Skeletal muscle satellite cell (primary cell): ENCODE data around the gene DEPDC5.

Experiments used
- H3K27me3 ChIP-seq: 2 replicates; pipeline ENCODE4 v1.7.0; 2013; ENCODE audit warnings: low read length; ENCODE audit not compliant: control insufficient read depth, insufficient read depth
- H3K36me3 ChIP-seq: 2 replicates; pipeline ENCODE4 v1.7.0; 2013; ENCODE audit warnings: mild to moderate bottlenecking, control low read depth, low read length; ENCODE audit not compliant: insufficient read depth
- H3K4me1 ChIP-seq: 2 replicates; pipeline ENCODE4 v1.7.0; 2013; ENCODE audit warnings: low read length; ENCODE audit not compliant: control insufficient read depth, insufficient read depth
- H3K4me2 ChIP-seq: 2 replicates; pipeline ENCODE4 v1.7.0; 2013; ENCODE audit warnings: mild to moderate bottlenecking, low read length
- H3K4me3 ChIP-seq: 2 replicates; pipeline ENCODE4 v1.7.0; 2013; ENCODE audit warnings: low read length
- H3K9ac ChIP-seq: 2 replicates; pipeline ENCODE4 v1.7.0; 2013; ENCODE audit warnings: mild to moderate bottlenecking, low read depth, low read length, moderate library complexity
- H3K9me3 ChIP-seq: replicated peaks from 2 replicates; pipeline ENCODE4 v1.7.0; 2013; ENCODE audit warnings: mild to moderate bottlenecking, control low read depth, low read length

DEPDC5 gene

GRCh38 chr22:31945971-31946680 lies 192.3 kb downstream of the DEPDC5 start:
- Histone ChIP-seq H3K9me3 (no peaks in the 10 kb centered on the region), H3K4me3 (peak overlapping the region; percentile 97), H3K4me1 (peaks cover 38% of the 10 kb centered on the region), H3K4me2 (peak overlapping the region; percentile 93), H3K27me3 (no peaks in the 10 kb centered on the region), H3K36me3 (peaks cover 30% of the 10 kb centered on the region), H3K9ac (peak overlapping the region; percentile 93)

DNA sequence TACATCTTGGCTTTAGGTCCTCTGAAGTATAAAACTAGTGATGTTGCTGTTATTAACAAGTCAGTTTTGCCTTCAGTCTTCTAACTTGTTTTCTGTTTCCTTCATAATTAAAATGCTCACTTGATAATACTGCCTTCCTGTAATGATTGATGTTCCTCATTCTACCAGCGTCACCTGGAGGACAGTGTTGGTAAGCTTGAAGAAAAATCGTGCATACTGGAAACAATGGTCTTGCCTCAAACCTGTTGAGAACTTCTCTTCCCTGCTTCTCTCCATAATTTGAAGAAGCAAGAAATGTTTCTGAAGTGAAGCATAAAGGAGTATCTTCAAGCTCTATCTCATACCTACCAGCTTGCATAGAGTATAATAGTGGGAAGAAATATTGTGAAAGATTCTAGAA lies 193.5 kb downstream of the DEPDC5 start:
- Histone ChIP-seq H3K27me3 (no peaks in the 10 kb centered on the region), H3K4me3 (peak overlapping the region; percentile 13), H3K4me2 (peak overlapping the region; percentile 93), H3K9me3 (no peaks in the 10 kb centered on the region), H3K4me1 (peaks cover 50% of the 10 kb centered on the region), H3K9ac (no peak overlapping the region), H3K36me3 (peaks cover 30% of the 10 kb centered on the region)

DNA sequence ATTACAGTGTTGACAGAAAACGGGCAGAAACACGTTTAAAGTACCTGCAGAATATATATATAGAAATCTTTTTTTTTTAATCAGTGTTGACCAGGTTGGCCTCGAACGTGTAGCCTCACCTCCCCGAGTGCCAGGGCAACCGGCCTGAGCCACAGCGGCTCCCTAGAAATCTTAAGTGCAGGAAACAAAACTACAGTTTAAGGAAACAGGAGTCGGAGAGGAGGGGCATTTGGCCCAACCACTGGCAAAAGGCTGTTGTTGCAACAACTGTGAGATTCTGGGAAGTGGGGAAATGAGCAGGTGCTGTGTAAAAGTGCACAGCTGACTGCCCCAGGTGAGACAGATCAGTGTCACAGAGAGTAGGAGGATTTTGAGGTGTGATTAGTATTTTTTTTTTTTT lies 194.2 kb downstream of the DEPDC5 start:
- H3K4me1 ChIP-seq, result peaks cover 56% of the 10 kb centered on the region
- H3K27me3 ChIP-seq, result no peaks in the 10 kb centered on the region
- H3K4me2 ChIP-seq, result no peak overlapping the region
- no peak overlapping the region for H3K9ac ChIP-seq
- H3K36me3 ChIP-seq, result peaks cover 30% of the 10 kb centered on the region
- no peak overlapping the region for H3K4me3 ChIP-seq
- no peaks in the 10 kb centered on the region for H3K9me3 ChIP-seq

DNA sequence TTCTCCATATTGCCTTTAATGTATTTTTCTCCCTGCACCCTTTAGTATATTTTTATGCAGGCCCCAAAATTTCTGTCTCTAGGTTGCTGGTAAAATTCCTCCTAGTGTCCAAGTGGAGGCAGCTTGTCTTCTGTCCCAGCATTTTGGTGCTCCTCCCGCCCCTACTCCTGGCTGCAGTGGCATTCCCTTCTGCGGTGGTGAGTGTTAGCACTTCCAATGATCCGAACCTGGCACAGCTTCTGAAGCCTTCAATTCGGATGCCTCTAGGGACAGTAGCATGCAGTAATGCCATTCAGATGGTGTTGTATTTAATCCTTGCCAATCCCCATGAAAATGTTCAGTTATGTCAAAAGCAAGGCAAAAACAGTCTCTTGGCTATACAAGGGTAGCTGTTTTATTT lies 196.4 kb downstream of the DEPDC5 start:
- no peaks in the 10 kb centered on the region for H3K9me3 ChIP-seq
- no peak overlapping the region for H3K4me3 ChIP-seq
- H3K4me1 ChIP-seq, result peaks cover 68% of the 10 kb centered on the region
- no peaks in the 10 kb centered on the region for H3K27me3 ChIP-seq
- peak overlapping the region; percentile 14 for H3K9ac ChIP-seq
- peak overlapping the region; percentile 4 for H3K4me2 ChIP-seq
- peaks cover 35% of the 10 kb centered on the region for H3K36me3 ChIP-seq

DNA sequence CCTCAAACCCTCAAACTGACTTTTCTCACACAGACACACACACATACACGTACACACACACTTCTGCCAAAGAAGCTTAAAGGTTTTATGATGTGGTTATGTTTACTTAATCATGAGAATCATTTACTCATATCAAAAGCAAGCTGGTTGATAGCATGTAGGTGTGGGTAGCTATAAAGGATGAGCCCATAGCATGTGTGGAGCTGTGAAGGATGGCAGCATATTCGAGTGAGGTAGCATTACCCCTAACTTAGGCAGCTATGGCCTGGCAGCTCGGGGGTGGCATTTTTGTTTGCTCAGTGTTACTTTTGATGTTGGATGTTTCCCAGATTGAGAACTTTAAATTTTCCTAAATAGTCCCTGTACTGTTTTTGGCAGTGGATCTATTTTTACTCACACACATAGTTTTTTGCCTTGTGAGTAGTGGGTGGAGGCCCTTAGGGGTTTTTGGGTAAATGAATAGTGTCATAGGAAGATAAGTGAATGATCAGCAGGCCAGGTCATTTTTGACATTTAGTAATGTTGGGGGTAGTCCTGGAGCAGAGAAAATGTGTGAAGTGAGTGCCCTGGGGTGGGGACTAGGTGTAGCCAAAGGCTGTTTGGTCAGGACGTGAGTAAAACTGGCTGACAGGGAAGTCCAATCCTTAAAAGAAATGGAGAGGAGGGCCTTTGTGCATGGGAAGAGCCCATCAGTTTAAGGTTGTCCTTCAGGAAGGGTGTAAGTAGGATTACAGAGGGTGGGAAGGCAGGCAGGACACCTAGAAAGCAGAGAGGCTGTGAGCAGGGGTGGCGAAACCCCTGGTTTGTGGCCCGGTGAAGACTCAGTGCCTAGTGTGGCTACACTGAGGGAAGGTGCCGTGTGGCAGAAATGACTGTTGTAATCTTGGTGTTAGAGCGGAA lies 197.6 kb downstream of the DEPDC5 start:
- H3K9ac ChIP-seq, result peak overlapping the region; percentile 59
- peaks cover 61% of the 10 kb centered on the region for H3K4me1 ChIP-seq
- peak overlapping the region; percentile 10 for H3K4me3 ChIP-seq
- peak overlapping the region; percentile 67 for H3K4me2 ChIP-seq
- peaks cover 40% of the 10 kb centered on the region for H3K36me3 ChIP-seq
- no peaks in the 10 kb centered on the region for H3K27me3 ChIP-seq
- H3K9me3 ChIP-seq, result no peaks in the 10 kb centered on the region

- Histone ChIP-seq H3K27me3 (no peaks in the 10 kb centered on the region), H3K36me3 (peaks cover 46% of the 10 kb centered on the region), H3K9ac (peak overlapping the region; percentile 59), H3K4me3 (peak overlapping the region; percentile 10), H3K4me2 (peak overlapping the region; percentile 67), H3K4me1 (peaks cover 55% of the 10 kb centered on the region), H3K9me3 (no peaks in the 10 kb centered on the region)
Observed at GRCh38 chr22:31952094-31952401, 198.2 kb downstream of the DEPDC5 start.

GRCh38 chr22:31952472-31952871 lies 198.7 kb downstream of the DEPDC5 start:
- Histone ChIP-seq H3K9ac (peak overlapping the region; percentile 59), H3K27me3 (no peaks in the 10 kb centered on the region), H3K9me3 (no peaks in the 10 kb centered on the region), H3K4me2 (peak overlapping the region; percentile 70), H3K4me1 (peaks cover 53% of the 10 kb centered on the region), H3K36me3 (peaks cover 47% of the 10 kb centered on the region), H3K4me3 (peak overlapping the region; percentile 36)

- Histone ChIP-seq H3K4me1 (peaks cover 53% of the 10 kb centered on the region), H3K4me2 (peak overlapping the region; percentile 70), H3K36me3 (peaks cover 49% of the 10 kb centered on the region), H3K27me3 (no peaks in the 10 kb centered on the region), H3K9ac (no peak overlapping the region), H3K9me3 (no peaks in the 10 kb centered on the region), H3K4me3 (no peak overlapping the region)
Observed at GRCh38 chr22:31953261-31953660, 199.4 kb downstream of the DEPDC5 start.

DNA sequence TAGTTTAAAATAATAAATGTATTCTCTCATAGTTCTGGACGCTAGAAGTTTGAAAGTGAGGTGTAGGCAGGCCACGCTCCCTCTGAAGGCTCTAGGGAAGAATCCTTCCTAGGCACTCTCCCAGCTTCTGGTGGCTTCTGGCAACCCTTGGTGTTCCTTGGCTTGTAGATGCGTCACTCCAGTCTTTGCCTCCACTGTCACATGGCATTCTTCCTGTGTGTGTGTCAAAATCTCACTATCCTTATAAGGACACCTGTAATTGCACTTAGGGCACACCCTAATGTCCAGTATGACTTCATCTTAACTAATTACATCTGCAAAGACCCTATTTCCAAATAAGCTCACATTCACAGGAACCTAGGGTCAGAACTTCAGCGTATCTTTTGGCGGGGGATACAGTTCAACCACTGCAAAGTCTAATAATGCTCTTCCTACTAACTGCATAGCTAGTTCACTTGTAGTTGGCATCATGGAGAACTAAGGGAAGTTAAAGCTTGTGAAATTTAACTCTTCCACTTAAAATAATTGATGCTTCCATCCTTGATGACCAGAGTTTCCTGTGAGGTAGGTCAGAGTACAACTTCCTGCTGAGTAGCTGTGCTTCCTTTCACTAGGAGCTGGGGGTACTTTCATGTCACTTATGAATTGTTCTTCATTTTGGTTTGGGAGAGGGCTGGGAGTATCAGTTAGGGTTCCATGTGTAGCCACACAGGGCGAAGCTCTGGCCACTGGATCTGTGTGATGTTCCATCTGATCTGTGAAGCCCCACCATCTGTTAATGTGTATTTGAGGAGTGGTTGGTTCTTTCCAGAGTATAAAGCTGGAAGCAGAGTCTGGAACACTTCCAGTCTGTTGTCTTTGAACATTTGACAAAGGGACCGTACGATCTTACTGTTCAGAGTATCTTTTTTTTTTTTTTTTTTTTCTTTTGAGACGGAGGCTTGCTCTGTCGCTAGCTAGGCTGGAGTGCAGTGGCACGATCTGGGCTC lies 201.0 kb downstream of the DEPDC5 start:
- no peak overlapping the region for H3K4me3 ChIP-seq
- no peak overlapping the region for H3K4me2 ChIP-seq
- peaks cover 46% of the 10 kb centered on the region for H3K36me3 ChIP-seq
- no peak overlapping the region for H3K9ac ChIP-seq
- H3K27me3 ChIP-seq, result no peaks in the 10 kb centered on the region
- peaks cover 48% of the 10 kb centered on the region for H3K4me1 ChIP-seq
- no peaks in the 10 kb centered on the region for H3K9me3 ChIP-seq

DNA sequence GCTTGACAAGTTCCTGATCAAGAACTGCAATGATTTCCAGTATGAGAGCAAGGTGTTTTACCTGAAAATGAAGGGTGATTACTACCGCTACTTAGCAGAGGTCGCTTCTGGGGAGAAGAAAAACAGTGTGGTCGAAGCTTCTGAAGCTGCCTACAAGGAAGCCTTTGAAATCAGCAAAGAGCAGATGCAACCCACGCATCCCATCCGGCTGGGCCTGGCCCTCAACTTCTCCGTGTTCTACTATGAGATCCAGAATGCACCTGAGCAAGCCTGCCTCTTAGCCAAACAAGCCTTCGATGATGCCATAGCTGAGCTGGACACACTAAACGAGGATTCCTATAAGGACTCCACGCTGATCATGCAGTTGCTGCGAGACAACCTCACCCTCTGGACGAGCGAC lies 202.5 kb downstream of the DEPDC5 start:
- Histone ChIP-seq H3K9me3 (no peaks in the 10 kb centered on the region), H3K4me1 (peaks cover 33% of the 10 kb centered on the region), H3K9ac (no peak overlapping the region), H3K36me3 (peaks cover 39% of the 10 kb centered on the region), H3K27me3 (no peaks in the 10 kb centered on the region), H3K4me3 (no peak overlapping the region), H3K4me2 (no peak overlapping the region)
